GM23338 (cell line): ENCODE data around the gene TPO. TPM values are rescaled to one million over a fixed set of nuclear protein-coding genes. Genes with fewer than 3 reads are reported as not detected.

Experiments used
- ATAC-seq: fragments of 200-7000 bp; cut with Tn5 transposase; 3 replicates; pipeline ENCODE4 v1.9.1; 2020
- DNase-seq: peaks from one replicate; pipeline ENCODE4 v3.0.0-alpha.2; 2015; ENCODE audit warnings: low spot score
- H2AFZ ChIP-seq: fragments of 200-600 bp; sonication (generic); 2 replicates; pipeline ENCODE4 v1.8.0; 2016; ENCODE audit warnings: antibody characterized with exemption, mild to moderate bottlenecking, moderate library complexity
- H3F3A ChIP-seq: fragments of 200-600 bp; sonication (generic); replicated peaks from 2 replicates; pipeline ENCODE4 v1.8.0; 2017; ENCODE audit warnings: antibody characterized with exemption, mixed run types, low read depth
- H3K27ac ChIP-seq: fragments of 200-600 bp; sonication (generic); 2 replicates; pipeline ENCODE4 v1.6.1; 2016; ENCODE audit warnings: low read depth
- H3K27me3 ChIP-seq: fragments of 200-600 bp; sonication (generic); 2 replicates; pipeline ENCODE4 v1.8.0; 2016; ENCODE audit warnings: mild to moderate bottlenecking, mixed run types, moderate library complexity; ENCODE audit not compliant: insufficient read depth
- H3K36me3 ChIP-seq: fragments of 200-600 bp; sonication (generic); 2 replicates; pipeline ENCODE4 v1.8.0; 2016; ENCODE audit warnings: mild to moderate bottlenecking; ENCODE audit not compliant: insufficient read depth
- H3K4me1 ChIP-seq: fragments of 200-600 bp; sonication (generic); 2 replicates; pipeline ENCODE4 v1.8.0; 2016; ENCODE audit warnings: mild to moderate bottlenecking, moderate library complexity; ENCODE audit not compliant: insufficient read depth
- H3K4me2 ChIP-seq: fragments of 200-600 bp; sonication (generic); 2 replicates; pipeline ENCODE4 v1.7.1; 2017; ENCODE audit warnings: mixed run types
- H3K4me3 ChIP-seq: fragments of 200-600 bp; sonication (generic); 2 replicates; pipeline ENCODE4 v1.6.1; 2016; ENCODE audit warnings: mixed run types
- H3K79me2 ChIP-seq: fragments of 200-600 bp; sonication (generic); replicated peaks from 2 replicates; pipeline ENCODE4 v1.8.0; 2017; ENCODE audit warnings: mild to moderate bottlenecking; ENCODE audit not compliant: insufficient read depth
- H3K9me2 ChIP-seq: fragments of 200-600 bp; sonication (generic); 2 replicates; pipeline ENCODE4 v1.8.0; 2017; ENCODE audit not compliant: insufficient read depth
- H4K20me1 ChIP-seq: fragments of 200-600 bp; sonication (generic); replicated peaks from 2 replicates; pipeline ENCODE4 v1.8.0; 2017; ENCODE audit warnings: mild to moderate bottlenecking; ENCODE audit not compliant: insufficient read depth
- H3K27ac Mint-ChIP-seq: 2 replicates; pipeline ENCODE4 v1.8.0; 2020; ENCODE audit warnings: inconsistent platforms, mild to moderate bottlenecking, moderate library complexity, mixed read lengths
- H3K27me3 Mint-ChIP-seq: 3 replicates; pipeline ENCODE4 v1.8.0; 2022; ENCODE audit warnings: low read depth, mild to moderate bottlenecking, moderate library complexity, mixed read lengths, inconsistent platforms; ENCODE audit not compliant: insufficient read depth, poor library complexity
- H3K36me3 Mint-ChIP-seq: 3 replicates; pipeline ENCODE4 v1.8.0; 2021; ENCODE audit warnings: low read depth, mild to moderate bottlenecking, inconsistent platforms, moderate library complexity, mixed read lengths
- H3K4me1 Mint-ChIP-seq: 3 replicates; pipeline ENCODE4 v1.8.0; 2020; ENCODE audit warnings: mild to moderate bottlenecking, inconsistent platforms, mixed read lengths
- H3K4me3 Mint-ChIP-seq: 3 replicates; pipeline ENCODE4 v1.8.0; 2021; ENCODE audit warnings: moderate library complexity, mild to moderate bottlenecking, inconsistent platforms, mixed read lengths
- H3K9me3 Mint-ChIP-seq: 3 replicates; pipeline ENCODE4 v1.8.0; 2020; ENCODE audit warnings: moderate library complexity, mild to moderate bottlenecking, inconsistent platforms, mixed read lengths
- CTCF ChIP-seq, 2 experiments: fragments of 200-600 bp in 1 of 2; sonication (generic) in 1 of 2; conservative IDR thresholded peaks; 2 replicates each; pipeline versions ENCODE4 v1.5.1 to v1.6.1; 2016 to 2017; ENCODE audit warnings: antibody characterized with exemption in 2 of 2, low read depth in 2 of 2, mild to moderate bottlenecking in 2 of 2, moderate library complexity in 1 of 2
- ETS1 ChIP-seq: IDR thresholded peaks from 2 replicates; pipeline ENCODE4 v1.6.1; 2016; ENCODE audit warnings: antibody characterized with exemption
- NANOG ChIP-seq: IDR thresholded peaks from 2 replicates; pipeline ENCODE4 v1.6.1; 2016; ENCODE audit warnings: antibody characterized with exemption, borderline replicate concordance
- REST ChIP-seq: IDR thresholded peaks from one replicate; pipeline ENCODE4 v1.6.1; 2018; ENCODE audit warnings: antibody characterized with exemption; ENCODE audit not compliant: unreplicated experiment
- ZNF462 ChIP-seq: fragments of 250-450 bp; sonication (Bioruptor Pico); IDR thresholded peaks from 2 replicates; pipeline ENCODE4 v1.5.0; 2020; ENCODE audit warnings: mild to moderate bottlenecking, moderate library complexity
- polyA plus RNA-seq: library from polyadenylated mRNA; unstranded; fragments of >200 nt; fragmentation: Nextera tagmentation; extraction: Ambion mirVana; gene quantifications from 2 replicates; pipeline ENCODE4 v1.2.1, GENCODE V29; 2016
- total RNA-seq: library from RNA; depleted of rRNA; stranded (reverse); fragments of >200 nt; shearing (Covaris generic); gene quantifications from 2 replicates; pipeline ENCODE4 v1.2.3, GENCODE V29; 2014

Gene TPO
- total and polyA plus RNA-seq, 2 experiments from 2014 or later, result 0.74 TPM; not detected in 1

DNA sequence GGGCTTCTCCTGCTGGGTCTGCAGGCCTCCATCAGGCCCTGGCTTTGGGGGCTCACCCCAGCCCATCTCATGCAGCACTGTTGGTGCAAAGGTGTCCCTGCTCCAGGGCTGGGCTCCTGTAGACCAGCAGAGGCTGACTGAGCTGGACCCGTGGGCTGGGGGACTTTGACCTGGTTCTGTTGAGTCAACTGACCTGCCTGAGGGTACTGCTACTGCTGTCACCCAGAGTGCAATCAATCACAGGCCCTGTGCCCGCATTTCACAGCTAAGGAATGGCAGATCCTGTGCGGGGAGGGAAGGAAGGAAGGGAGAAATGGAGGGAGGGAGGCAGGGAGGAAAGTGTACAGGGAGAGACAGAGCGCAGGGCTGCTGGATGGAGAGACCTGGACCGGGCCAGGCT is 136.8 kb downstream of the TPO start (continued):
- TF ChIP-seq CTCF (conservative IDR thresholded peaks at IDR 0.05; ENCODE audit: low read depth in 2 of 2) (no peak), ZNF462 (CRISPR knock-in tag) (no peak)

- no peak overlapping the region for H3K27ac ChIP-seq
- Mint-ChIP-seq H3K9me3 (no peaks in the 10 kb centered on the region), H3K4me1 (peaks cover 9% of the 10 kb centered on the region), H3K27ac (no peak overlapping the region), H3K36me3 (no peaks in the 10 kb centered on the region), H3K27me3 (peaks cover 12% of the 10 kb centered on the region), H3K4me3 (no peak overlapping the region)
- no peaks in the 10 kb centered on the region for H3K4me1 ChIP-seq
- peak; percentile 77 for DNase-seq
- peak; percentile 91 for ATAC-seq
- H4K20me1 ChIP-seq, result peaks cover 4% of the 10 kb centered on the region
- 0 out of 2 replicates have a peak overlapping the region, but pooled peaks have one; percentile 63 for H2AFZ ChIP-seq
- no peaks in the 10 kb centered on the region for H3K27me3 ChIP-seq
- no peak overlapping the region for H3K4me2 ChIP-seq
- no peaks in the 10 kb centered on the region for H3K36me3 ChIP-seq
- no peaks in the 10 kb centered on the region for H3K79me2 ChIP-seq
- H3F3A ChIP-seq, result no peaks in the 10 kb centered on the region
- no peak overlapping the region for H3K4me3 ChIP-seq
- H3K9me2 ChIP-seq, result no peaks in the 10 kb centered on the region
- no peak for TF ChIP-seq ETS1
- no peak for TF ChIP-seq REST
- TF ChIP-seq CTCF (conservative IDR thresholded peaks at IDR 0.05; ENCODE audit: low read depth in 2 of 2), result peak; percentile 83 to 93
- TF ChIP-seq NANOG, result no peak
These were observed 137.5 kb downstream of the TPO start for GRCh38 chr2:1550658-1551316.
